ENCODE data around the gene CNOT10.
"Not testable (repeated sequence)": the region's sequence is repeated elsewhere in the genome, so short reads cannot be mapped to it uniquely, and the experiment has no call there.

CNOT10 gene

DNA sequence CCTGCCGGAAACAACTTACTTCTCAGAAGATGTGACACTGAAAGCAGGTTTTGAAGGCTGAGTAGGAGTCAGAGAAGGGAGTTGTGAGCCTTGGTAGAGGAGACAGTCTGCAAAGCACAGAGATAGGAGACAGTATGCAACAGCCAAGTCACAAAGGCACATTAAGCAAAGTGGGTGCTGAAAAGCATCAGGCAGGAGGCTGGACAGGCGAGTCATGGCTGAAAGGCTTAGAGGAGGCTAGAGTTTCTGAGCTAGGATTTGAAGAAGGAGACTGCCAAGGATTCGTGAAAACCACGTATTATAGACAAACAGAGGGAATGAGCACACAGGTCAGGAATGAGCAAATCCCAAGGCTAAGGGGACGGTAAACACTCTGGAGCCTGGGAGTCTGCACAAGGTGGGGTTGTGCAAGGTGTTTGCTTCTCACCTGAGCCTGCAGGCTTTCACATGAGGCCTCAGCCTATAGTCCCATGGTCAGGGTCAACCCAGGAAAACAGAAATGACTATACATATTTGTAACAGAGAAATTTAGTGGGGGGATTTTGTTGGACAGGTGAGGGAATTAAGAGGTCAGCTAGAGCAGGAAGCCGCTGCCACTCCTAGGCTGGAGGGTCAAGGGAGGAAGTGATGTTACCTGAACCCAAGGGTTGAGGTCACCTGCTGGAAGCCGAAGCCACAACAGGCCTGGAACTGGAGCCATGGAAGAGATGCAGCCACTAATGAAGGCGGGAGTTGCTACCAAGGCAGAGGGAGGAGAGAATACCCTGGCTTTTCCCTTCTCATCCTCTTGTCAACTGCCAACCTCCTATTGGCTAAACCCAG, 109.7 kb downstream of the CNOT10 start:
- TF ChIP-seq CTCF (IDR thresholded peaks at IDR 0.05; ENCODE audit: control insufficient read depth, insufficient read depth, low read depth, low read length, missing control alignments): no peak
- H3K4me3 ChIP-seq (ENCODE audit: control insufficient read depth, low read depth, low read length): no peak overlapping the region
- DNase-seq (ENCODE audit: low read depth): no peak

- DNase-seq (ENCODE audit: low read depth); H3K4me3 ChIP-seq (ENCODE audit: control insufficient read depth, low read depth, low read length): not testable (repeated sequence)
These were observed 111.5 kb downstream of the CNOT10 start for GRCh38 chr3:32796384-32796950.

- no peak for TF ChIP-seq CTCF (IDR thresholded peaks at IDR 0.05; ENCODE audit: control insufficient read depth, insufficient read depth, low read depth, low read length, missing control alignments)
- DNase-seq (ENCODE audit: low read depth): no peak
- H3K4me3 ChIP-seq (ENCODE audit: control insufficient read depth, low read depth, low read length): no peak overlapping the region
These were observed 112.8 kb downstream of the CNOT10 start for GRCh38 chr3:32797776-32798175.

DNA sequence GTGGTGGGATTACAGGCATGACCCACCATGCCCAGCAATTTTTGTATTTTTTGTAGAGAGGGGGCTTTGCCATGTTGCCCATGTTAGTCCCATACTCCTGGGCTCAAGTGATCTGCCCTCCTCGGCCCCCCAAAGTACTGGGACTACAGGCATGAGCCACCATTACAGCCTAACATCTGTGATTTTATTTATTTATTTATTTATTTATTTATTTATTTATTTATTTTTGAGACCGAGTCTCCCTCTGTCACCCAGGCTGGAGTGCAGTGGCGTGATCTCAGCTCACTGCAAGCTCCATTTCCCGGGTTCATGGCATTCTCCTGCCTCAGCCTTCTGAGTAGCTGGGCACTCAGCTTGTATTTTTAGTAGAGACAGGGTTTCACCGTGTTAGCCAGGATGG, 116.5 kb downstream of the CNOT10 start:
- DNase-seq (ENCODE audit: low read depth): not testable (repeated sequence)

DNA sequence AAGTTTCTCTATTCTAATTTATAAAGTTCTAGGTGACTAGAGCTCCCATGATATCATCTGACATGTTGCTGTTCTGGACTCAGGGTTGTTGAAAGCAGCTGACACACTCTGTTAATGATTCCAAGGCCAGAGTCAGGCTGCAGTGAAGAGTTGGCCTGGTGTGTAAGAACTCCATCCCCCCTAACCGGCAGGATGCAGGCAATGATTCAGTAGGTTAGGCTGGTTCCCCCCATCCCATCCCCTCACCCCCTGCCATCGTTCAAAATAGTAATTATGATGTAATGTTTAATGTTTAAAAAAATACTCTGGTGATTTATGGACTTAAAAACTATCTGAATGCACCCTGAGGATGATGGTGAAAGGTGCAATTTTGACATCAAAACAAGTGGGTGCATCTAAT, 128.2 kb downstream of the CNOT10 start:
- no peak overlapping the region for H3K4me3 ChIP-seq (ENCODE audit: control insufficient read depth, low read depth, low read length)
- no peak for TF ChIP-seq CTCF (IDR thresholded peaks at IDR 0.05; ENCODE audit: control insufficient read depth, insufficient read depth, low read depth, low read length, missing control alignments)
- DNase-seq (ENCODE audit: low read depth): no peak

More for the DNA sequence above, 116.5 kb downstream of the CNOT10 start:
- H3K4me3 ChIP-seq (ENCODE audit: control insufficient read depth, low read depth, low read length): not testable (repeated sequence)

DNA sequence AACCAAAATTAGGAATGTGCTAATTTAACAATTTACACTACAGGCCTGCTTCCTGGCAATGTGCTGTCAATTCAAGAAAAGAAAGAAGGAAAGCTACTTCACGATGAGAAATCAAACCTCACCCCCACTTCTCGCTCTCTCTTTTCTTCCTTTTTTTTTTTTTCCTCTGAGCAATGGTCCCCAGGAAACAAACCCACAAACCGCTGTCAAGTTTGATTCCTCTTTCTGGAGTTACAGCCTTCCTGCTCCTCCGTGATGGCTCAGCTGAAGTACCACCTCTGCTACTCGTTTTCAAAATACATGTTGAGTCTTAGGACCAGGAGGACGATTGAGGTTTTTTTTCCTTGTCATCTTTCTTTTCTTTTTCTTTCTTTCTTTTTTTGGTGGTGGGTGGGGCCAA, 129.4 kb downstream of the CNOT10 start:
- no peak for TF ChIP-seq CTCF (IDR thresholded peaks at IDR 0.05; ENCODE audit: control insufficient read depth, insufficient read depth, low read depth, low read length, missing control alignments)
- H3K4me3 ChIP-seq (ENCODE audit: control insufficient read depth, low read depth, low read length): no peak overlapping the region

DNA sequence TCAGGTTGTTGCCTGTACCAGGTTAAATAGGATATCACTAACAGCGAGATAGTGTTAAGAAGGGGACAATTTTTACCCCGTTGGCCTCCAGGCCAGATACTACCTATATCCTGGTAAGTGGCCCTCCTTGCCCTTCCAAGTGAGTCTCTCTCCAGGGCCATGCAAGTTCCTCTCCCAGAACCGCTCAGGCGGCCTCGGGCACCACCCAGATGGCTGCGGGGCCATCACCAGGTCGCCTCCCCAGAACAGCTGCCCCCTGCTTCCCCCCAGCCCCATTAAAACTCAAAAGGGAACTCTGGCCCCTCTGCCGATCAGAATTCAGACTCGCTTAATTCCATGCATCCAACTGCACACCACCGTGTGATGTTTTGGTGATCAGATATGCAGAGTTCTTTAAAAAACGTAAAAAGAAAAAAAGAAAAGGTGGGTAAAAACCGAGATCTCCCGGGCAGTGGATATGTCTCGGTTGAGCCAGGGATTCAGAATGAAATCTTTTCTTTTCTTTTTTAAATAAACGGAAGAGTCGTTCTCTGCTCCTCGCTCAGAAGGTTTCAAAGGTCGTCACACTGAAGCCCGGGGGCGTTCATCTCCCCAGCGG, 131.0 kb downstream of the CNOT10 start:
- no peak overlapping the region for H3K4me3 ChIP-seq (ENCODE audit: control insufficient read depth, low read depth, low read length)
- no peak for TF ChIP-seq CTCF (IDR thresholded peaks at IDR 0.05; ENCODE audit: control insufficient read depth, insufficient read depth, low read depth, low read length, missing control alignments)
- no peak for DNase-seq (ENCODE audit: low read depth)

More for the DNA sequence above, 129.4 kb downstream of the CNOT10 start:
- no peak for DNase-seq (ENCODE audit: low read depth)
